Endometrial microvascular endothelial cells (primary cell): ENCODE measurements around the gene SYT7. TPM values are rescaled to one million over a fixed set of nuclear protein-coding genes. Genes with fewer than 3 reads are reported as not detected.

Source experiments
- in situ Hi-C: cut with HindIII; loops from 2 replicates; pipeline ENCODE4 v1.10.0; 2017; ENCODE audit warnings: low sequenced_read_pairs, low pct_unique_long_range_greater_than_20kb; ENCODE audit errors: inconsistent ontology term
- total RNA-seq: library from RNA; depleted of rRNA; stranded (reverse); fragments of >200 nt; gene quantifications from one replicate; pipeline ENCODE4 v1.2.3, GENCODE V29; 2015; ENCODE audit errors: inconsistent ontology term

SYT7 gene
- total RNA-seq, 1 donor from 2014 or later: not detected

DNA sequence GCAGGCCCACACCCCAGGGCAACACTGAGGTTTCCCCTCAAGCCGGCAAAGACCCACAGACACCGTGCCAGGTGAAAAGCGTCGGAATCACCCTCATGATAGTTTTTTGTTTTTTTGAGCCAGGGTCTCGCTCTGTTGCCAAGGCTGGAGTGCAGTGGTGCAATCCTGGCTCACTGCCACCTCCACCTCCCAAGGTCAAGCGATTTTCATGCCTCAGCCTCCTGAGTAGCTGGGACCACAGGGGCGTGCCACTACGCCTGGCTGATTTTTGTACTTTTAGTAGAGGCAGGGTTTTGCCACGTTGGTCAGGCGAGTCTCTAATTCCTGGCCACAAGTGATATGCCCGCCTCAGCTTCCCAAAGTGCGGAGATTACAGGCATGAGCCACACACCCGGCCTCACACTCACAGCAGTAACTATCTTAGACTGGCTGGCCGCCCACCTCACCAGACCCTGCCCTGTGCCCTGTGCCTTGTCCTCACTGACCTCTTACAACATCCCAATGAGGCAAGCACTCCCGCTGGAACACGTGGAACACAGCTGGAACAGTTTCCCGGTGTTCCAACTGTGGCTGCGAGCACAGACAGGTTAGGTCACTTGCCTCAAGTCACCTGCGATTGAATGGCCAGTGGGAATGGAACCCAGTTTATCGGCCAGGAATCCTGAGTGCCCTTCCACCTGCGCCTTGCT lies 51.2 kb downstream of the SYT7 start:
- in situ Hi-C loops: no loop called here

DNA sequence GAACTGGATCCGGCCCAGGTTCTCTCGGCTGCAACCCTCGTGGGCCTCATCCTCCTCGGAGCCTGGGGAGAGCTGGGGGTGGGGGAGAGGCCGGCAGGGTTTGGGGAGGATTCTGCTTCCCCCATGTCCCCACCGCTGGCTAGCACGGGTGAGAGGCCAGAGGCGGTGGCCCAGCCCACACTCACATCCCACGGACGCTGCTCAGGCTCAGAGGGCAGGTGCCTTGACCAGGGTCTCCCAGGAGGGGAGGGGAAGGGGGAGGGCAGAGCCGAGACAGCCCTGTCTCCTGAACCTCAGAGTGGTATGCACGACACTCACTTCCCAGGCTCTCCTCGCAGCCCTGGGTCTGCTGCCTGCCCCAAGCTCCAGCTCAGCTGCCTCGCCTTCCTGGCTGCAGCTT lies 52.8 kb downstream of the SYT7 start:
- in situ Hi-C loops: no loop called here

- in situ Hi-C loops: no loop called here
Observed at GRCh38 chr11:61526956-61527731, 53.7 kb downstream of the SYT7 start.

DNA sequence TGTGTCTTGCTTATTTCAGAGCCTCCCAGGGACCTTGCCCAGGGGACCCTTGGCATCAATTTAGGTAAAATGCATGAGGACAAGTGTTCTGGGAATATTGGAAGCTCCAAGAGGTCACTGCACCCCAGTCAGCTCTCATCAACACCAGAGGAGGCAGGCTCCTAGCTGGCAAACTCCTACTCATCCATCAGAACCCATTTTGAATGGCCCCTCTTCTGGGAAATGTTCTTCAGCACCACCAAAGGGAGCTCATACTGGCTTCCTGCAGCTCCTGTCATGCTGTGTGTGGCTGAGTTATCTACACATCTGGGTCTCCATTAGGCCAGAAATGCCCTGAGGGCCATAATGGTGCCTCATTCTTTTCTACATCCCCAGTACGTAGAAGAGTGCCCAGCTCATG lies 54.6 kb downstream of the SYT7 start:
- in situ Hi-C loops: no loop called here

- in situ Hi-C loops: no loop called here
Observed at GRCh38 chr11:61524963-61525587, 55.8 kb downstream of the SYT7 start.

GRCh38 chr11:61524446-61524845 lies 56.4 kb downstream of the SYT7 start:
- in situ Hi-C loops: no loop called here

- in situ Hi-C loops: no loop called here
Observed at GRCh38 chr11:61522881-61523280, 58.0 kb downstream of the SYT7 start.

DNA sequence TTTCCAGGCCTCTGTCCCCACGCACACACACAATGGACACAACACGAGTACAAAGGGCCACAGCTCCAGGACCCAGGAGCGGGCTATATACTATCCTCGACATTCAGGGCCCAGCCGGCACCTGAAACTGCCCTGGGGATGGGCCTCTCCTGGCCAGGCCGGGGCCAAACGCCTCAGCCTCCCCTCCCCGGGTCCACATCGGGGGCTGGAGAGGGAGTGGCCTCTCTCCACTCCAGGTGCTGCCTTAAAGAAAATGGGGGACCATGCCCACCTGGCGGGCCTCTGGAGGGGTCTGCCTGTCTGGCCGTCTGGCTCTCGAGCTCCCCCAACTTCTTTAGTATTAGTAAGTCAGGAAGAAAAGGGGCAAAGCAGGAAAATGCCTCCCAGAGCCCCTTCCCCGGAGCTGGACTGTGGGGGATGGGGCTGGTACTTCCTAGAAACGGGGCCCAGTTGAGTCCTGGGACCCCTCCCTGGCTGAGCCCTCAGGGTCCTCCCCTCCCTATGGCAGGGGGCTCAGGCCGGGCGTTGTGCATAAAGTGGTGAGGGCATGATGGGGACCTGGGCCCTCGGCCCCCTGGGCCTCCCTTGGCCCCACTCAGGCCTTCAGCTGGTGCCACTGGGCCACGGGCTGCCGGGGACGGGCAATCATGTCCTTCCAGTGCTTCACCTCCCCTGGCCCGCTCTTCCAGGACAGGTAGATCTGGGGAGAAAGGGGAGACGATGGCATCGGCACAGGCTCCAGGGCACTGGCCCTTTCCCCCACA lies 62.7 kb downstream of the SYT7 start:
- in situ Hi-C loops: no loop called here

DNA sequence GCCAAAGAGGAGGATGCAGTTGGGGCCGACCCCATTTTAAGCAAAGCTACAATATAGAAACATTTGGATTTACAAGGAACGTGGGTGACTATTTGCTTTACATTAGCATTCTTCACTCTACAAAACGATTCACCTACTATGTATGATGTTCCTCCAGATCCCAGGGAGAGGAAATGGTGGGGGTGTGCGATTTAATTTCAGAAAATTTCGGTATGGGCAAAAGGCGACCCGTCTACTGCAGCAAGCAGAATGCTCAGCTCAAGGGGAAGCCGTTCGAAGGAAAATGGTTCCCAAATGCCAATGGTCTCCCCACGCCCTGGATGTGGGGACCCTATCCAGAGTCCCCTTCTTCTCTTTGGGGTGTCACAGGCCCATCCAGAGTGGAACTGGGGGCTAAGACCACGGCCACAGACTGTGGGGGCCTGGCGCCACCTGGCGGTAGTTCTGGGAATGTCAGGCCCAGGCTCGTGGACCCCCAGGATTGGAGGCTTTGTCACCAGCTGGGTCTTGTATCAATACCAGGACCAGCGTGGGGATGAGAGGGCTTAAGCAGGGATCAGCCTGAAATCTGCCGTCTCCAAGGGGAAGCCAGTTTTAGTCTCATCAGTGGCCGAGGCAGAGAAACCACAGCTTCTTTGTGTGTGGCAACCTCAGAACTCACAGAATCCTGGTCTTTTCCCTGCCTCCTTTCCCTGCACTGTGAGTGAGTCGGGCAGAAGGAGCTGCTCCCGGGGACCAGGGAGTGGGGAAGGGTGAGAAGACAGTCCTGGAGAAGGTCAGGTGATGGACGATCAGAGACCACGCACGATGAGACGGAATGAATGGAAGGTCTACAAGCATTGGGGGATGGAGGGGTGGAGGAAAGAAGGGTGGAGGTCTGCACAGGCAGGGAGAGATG lies 64.0 kb downstream of the SYT7 start:
- in situ Hi-C loops: no loop called here

GRCh38 chr11:61516191-61516590 lies 64.7 kb downstream of the SYT7 start:
- in situ Hi-C loops: no loop called here

GRCh38 chr11:61515686-61516085 lies 65.2 kb downstream of the SYT7 start:
- in situ Hi-C loops: no loop called here

DNA sequence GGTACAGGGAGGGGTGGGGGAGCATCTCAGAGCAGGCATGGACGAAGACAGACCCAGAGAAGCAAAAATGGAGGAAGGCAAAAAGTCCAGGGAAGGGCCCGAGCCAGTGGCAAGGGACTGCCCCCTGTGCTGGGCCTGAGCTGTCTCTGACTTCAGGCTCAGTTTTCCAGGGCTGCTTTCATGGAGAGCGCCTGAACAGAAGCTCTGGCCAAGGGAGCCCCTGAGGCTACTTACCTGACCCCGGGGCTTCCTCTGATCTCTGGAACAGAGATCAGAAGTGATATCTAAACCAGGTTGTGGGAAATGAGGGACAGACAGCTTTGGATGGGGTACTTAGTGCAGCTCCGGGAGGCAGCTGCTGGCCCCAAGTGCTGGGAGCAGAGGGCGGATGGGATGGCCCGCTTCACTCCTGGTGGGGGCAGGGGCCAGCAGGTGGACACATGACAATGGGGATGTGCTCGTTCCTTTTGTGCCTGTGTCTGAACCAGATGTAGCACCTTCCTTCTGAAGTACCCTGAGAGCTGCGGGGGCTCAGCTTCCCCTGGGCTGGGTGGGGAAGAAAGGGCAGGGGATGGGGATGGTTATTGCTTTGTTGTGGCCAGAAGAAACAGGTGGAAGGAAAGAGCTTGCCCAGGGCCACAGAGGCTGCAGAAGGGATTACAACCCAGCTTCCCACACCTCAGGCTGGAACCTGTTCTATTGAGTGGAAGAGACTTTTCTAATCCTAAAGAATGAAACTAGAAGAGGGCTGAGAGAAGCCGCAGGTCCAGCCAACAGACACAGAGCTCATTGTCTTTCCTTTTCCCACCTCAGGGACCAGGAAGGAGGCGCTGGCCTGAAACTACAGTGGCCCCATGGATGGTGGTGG lies 66.6 kb downstream of the SYT7 start:
- in situ Hi-C loops: no loop called here

DNA sequence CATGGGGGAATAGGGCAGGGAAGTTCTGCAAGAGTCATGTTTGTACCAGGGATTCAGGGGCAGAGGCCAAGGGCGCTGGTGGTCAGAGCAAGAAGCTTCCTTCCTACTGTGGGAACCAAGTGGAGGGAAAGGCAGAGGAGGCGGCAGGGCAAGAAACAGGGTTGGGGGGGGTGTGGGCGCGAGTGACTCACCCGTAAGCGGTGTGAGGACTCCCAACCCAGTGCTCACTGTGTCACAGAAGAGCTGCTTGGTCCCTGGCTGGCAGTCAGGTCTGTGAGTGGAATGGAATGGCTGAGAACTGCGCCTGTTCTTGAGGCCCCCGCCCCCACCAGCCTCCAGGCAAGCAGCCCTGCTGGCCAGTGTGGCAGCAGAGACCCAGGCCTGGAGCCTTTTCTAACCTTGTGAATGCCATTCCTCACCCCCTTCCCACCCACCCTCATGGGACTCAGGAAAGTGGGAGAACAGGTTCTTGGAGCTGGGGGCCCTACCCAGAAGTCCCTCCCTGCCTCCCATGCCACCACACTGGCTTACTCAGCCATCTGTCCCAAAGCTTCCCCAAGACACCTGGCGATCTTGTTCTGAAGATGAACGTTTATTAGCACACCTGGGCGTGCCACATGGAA lies 67.6 kb downstream of the SYT7 start:
- in situ Hi-C loops: no loop called here

GRCh38 chr11:61512435-61512834 lies 68.4 kb downstream of the SYT7 start:
- in situ Hi-C loops: no loop called here

DNA sequence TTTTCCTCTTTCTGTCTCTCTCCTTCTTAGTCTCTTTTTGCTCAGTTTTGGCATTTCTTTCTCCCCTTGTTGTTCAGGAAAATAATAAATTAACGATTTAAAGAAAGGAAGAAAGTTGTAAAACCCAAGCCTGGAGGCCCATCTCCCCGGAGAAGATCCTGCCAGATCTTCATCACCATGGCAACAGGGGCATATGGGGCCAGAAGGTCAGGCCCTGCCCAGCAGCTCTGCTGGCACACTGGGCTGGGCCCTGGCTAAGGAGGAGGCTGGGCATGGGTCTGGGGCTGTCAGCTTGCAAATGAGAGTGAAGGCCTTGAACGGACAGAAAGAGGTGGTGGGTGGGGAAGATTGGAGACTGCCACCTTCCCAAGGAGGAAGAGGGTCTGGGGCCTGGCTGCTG lies 69.5 kb downstream of the SYT7 start:
- in situ Hi-C loops: no loop called here

- in situ Hi-C loops: no loop called here
Observed at GRCh38 chr11:61510974-61511373, 69.9 kb downstream of the SYT7 start.
